HG02970 (cell line): ENCODE data around the gene DPYD.

Experiments used
- ATAC-seq: cut with Tn5 transposase; IDR thresholded peaks from one replicate; pipeline ENCODE4 v1.9.1; 2021; ENCODE audit warnings: mild to moderate bottlenecking, moderate library complexity, moderate number of reproducible peaks; ENCODE audit not compliant: unreplicated experiment, low FRiP score

Gene DPYD

DNA sequence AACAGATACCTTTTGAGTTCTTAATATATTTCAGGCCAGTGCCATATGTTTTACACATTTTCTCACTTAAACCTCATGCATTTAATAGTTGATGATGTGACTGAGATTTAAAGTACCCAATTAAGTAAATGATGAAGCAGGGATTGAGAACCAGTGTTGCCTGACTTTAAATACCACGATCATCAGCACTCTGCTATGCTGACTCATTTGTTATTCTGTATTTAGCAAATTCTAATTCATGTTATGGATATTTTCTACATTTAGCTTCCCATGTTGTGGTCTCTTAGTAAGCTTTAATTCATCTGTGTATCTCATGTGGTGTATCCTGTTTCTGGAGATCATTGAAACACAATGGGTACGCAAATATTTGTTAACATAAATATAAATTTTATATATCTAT, 836.3 kb downstream of the DPYD start:
- ATAC-seq = no peak

DNA sequence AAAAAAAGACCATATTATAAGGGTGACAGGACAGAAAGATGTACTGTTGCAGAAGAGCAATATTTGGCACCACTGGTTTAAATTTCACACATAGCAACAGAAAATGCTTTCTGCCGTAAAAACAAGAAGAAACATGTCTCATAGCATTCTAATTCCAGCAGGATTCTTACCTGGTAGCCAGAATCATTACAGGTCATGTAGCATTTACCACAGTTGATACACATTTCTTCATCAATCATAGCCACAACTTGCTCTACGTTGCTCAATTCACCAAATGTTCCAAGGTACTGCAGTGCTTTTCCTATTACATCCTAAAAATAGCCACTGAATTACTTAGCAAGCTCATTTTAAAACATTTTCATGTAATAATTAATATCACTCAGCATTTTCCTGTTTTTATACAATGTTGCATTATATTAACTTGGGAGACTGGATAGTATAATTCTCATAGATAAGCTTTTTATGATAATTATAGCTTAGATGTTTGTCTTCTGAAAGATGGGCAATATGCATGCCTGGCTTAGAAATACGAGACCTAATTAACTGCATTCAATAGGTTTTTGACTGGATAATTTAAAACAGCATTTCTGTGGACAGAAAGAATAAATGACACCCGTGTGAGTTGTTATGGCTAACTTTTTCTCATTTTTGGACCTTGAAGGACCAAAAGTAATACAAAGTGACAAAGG, 838.5 kb downstream of the DPYD start:
- no peak for ATAC-seq

DNA sequence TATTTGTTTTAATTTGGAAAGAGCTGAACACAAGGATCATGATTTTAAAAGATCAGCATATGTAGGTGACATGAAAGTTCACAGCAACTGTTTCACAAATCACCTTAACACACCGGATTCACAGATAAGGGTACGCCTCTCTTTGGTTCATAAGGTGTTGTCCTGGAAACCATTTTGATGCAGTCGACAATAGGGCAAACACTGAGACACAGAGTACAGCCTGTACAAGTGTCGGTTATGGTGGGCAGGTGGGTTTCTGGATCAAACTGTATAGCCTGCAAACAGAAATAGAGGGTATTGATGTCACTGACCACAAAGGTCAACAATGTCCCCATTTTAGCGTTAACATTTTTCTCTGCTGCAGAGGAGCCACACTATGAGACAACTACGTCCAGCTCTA, 842.0 kb downstream of the DPYD start:
- ATAC-seq = no peak

DNA sequence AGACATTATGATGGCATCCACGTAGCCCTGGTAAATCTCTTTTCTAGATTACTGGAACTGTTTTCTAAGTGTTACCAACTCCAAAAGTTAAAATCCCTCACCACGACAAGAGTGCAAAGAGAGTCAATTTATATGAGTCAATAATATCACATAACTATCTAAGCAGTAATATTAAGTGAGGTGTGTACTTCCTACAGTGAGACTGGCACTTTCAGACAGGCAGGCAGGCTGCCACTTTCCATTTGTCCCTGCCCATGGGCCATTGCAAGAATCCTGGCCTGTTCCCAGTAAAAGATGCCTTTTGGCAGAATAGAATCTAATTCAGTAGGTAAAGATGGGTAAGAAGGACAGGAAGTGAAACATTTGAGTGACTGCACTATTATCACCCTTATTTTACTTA, 843.6 kb downstream of the DPYD start:
- no peak for ATAC-seq

DNA sequence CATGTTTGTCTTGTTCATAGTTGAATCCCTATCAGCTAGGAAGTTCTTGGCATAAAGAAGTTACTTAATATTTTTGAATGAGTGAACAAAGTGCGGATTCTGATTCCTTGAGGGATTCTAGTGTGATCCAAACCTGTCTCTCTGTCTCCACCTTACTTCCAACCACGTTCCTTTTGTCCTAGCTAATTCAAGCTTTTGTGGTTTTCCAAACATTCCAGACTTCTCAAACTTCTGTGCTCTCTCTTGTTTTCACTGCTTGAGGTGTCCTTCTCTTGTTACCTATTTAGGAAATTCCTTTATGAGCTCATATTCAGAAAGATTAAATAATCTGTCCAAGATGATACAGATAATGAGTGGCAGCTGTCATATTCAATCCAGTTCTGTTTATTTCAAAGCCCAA, 846.1 kb downstream of the DPYD start:
- no peak for ATAC-seq

DNA sequence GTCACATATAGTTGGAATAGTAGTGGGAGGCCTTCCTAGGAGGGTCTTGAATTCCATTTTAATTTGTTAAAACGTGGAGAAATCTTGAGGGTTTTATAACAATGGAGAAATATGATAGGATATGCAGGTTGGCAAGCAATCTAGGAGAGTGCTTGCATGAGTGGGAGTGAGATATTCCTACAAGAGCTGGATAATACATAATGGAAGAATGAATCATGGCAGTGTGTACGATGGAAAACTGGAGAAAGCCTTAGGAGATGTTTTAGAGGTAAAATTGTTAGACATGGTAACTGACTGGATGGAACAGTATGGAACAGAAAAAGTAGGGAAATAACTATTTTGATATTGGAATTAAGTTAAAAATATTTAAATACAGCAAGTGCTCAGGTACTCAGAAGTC, 846.9 kb downstream of the DPYD start:
- no peak for ATAC-seq

DNA sequence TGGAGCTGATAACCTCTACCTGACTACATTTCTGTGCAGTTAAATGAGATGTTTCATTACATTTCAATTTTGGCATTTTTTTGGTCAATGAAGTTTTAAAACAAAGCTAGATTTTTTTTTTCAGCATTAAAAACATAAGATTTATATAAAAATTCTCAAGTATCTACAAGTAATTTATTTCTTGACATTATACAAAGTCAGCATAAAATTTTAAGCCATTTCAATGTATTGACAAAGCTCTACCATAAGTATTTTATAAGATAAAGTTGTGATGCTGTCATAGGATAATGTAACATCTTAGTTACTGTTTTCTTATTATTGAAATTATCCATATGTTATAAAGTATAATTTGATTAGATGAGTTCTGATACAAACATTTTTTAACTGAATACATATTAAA, 847.7 kb downstream of the DPYD start:
- ATAC-seq = no peak

DNA sequence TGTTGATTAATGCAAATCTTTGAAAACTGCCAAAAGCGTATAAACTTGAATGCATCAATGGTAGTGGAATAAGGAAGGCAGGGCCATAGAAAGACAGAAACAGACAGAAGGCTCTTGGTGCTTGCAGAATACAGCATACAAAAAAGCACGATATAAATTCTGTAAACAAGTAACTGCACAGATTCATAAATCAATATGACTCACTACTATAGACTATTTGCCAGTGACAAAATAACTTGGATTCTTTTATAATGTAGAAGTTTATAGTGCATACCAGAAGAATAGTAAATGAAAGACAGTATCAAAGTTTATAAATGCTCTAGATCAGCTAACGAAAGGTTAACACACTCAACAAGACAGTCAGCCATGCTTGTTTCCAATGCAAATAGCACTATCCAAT, 849.7 kb downstream of the DPYD start:
- no peak for ATAC-seq

DNA sequence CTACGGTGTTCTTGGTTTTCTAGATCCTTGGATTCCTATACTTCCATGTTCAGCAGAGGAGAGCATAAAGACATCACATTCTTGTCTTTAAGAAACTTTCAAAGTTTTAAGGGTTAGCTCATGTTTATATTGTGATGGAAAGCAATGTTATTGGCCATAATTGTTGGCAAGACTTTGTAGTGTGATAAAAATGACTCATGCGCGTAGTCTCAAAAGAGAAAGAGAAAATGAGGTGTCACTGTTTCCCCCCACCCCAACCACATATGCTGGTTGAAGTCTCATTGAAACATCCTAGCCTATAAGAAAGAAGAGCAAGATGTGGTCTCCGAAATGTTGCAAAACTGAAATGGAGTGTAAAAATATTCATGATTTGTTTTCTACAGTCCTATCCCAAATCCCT, 850.5 kb downstream of the DPYD start:
- ATAC-seq = no peak

DNA sequence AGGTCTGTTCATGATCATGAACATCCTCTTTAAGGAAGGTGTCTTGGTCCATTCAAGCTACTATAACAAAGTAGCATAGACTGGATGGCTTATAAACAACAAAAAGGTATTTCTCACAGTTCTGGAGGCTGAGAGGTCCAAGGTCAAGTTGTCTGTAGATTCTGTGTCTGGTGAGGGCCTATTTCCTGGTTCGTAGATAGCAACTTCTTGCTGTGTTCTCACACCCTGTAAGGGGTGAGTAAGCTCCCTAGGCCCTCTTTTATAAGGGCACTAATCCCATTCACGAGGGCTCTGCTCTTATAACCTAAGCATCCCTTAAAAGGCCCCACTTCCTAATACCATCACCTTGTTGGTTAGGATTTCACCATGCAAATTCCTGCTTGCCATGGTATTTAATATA, 851.5 kb downstream of the DPYD start:
- no peak for ATAC-seq

DNA sequence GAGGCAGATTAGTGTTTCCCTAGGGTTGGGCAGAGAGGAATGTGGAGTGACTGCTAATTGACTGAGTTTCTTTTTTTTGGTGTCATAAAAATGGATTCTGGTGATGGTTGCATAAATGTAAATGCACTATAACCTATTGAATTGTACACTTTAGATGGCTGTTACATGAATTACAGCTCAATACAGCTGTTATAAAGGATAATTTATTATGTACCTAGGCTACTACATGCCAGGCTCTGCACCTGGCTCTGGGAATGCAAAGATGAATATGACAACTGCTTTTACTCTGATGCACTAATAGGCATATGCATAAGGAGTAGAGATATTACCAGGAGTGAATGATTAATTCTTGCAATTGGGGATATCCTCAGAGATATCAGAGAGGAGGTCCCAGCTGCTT, 854.0 kb downstream of the DPYD start:
- ATAC-seq = no peak

DNA sequence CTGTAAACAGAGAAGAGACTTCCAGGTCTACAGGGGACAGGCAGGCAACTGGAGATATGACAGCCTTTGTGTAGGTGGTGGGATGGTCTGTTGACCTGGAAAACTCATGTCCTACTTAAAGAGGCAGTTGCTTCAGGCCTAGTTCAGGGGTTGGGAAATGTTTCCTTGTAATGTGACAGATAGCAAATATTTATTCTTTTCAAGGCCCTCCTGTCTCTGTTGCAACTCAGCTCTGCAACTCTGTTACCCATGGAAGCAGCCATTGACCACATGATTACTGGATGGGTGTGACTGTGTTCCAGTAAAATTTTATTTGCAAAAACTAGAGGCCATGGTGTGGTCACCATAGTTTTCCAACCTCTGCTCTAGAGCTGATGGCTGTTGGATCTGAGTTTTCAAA, 857.3 kb downstream of the DPYD start:
- ATAC-seq = no peak

DNA sequence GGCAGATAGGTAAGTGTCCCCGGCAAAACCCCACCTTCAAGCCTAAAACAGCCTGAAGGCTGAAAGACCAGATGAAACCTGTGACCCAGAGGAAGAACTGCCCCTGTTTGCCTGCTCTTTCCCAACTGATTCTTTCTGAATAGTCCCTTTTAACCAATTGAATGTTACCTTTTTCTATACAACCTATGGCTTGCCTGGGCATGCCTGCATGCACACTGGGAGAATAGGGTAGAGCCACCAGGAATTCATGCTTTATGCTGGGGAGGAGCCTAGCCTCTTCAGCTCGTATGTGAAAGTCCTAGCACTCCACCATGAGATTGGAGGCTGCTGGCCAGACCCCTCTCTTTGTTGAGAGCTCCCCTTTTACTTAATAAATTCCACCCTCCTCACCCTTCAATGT, 859.2 kb downstream of the DPYD start:
- ATAC-seq = no peak

DNA sequence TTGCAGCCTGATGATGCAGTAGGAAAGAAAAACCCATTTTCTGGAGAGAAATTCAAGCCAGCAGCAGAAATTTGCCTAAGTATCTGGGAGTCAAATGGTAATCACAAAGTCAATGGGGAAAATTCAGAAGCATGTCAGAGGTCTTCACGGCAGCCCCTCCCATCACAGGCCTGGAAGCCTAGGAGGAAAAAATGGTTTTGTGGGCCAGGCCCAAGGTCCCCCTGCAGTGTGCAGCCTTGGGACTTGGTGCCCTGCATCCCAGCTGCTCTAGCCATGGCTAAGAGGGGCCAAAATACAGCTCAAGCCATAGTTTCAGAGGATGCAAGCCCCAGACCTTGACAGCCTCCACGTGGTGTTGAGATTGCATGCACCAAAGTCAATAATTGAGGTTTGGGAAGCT, 864.4 kb downstream of the DPYD start:
- ATAC-seq = no peak

DNA sequence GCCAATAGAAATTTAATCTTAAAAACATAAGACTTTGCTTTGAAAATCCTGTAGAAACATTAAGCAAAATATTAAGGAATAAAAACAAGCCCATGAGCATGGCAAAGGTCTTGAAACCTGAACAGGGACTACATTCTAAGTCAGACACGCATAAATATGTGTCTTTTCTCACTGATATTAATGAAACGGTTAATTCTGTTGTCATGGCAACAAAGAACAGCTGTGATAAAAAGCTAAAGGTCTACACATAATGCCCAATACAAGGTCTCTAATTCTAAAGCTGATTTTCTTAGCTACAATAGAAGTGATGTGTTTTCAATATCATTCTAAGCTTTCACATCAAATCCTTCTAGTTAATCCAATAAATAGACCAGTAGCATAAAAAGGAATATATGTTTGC, 867.6 kb downstream of the DPYD start:
- no peak for ATAC-seq

DNA sequence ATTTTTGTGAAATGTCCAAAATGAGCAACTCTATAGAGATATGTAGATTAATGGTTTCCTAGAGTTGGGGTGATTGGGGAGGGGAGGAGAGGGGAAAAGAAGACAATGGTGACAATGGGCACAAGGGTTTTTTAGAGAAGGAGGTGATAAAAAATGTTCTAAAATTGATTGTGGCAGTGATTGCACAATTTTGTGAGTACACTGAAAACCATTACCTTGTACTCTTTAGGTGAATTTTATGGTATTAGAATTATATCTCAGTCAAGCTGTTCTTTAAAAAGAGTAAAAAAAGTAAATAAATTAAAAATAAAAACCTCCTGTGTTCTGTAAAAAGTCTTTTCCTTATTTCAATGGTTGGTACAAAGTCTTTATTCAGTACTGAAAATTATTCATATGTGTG, 869.0 kb downstream of the DPYD start:
- no peak for ATAC-seq

DNA sequence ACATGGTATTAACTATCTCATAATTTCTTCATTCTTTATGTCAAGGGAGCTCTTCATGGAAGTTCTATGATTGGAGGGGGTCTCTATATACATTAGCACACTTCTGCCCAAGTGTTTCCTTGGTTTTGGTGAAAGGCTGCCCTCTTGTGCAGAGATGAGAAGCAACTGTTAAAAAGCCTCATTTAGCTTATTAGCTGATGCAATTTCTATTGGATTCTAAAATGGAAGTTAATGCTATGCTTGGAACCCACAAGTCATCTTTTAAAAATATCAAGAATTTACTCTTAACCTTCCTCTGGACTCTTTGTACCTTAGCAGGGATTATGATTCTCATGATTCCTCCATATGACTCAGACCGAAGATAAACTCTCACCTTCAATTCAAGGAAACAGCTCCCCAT, 870.3 kb downstream of the DPYD start:
- no peak for ATAC-seq

DNA sequence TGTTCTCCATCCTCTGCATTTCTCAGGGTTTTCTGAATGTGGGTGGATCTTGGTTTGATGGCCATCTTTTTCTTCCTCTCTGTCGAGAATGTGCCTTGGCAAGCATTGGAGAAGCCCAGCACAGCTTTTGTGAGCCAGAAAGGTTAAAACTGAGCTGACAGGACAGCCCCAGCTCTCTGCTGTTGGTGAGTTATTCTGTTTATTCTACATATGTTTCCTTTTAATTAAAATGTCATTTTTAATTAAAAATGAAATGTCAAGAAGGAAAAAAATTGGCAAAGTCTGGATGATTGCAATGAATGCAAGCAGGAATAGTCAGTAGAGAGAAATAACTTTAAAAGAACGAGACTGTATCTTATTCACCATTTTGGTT, 873.4 kb downstream of the DPYD start:
- ATAC-seq = no peak

DNA sequence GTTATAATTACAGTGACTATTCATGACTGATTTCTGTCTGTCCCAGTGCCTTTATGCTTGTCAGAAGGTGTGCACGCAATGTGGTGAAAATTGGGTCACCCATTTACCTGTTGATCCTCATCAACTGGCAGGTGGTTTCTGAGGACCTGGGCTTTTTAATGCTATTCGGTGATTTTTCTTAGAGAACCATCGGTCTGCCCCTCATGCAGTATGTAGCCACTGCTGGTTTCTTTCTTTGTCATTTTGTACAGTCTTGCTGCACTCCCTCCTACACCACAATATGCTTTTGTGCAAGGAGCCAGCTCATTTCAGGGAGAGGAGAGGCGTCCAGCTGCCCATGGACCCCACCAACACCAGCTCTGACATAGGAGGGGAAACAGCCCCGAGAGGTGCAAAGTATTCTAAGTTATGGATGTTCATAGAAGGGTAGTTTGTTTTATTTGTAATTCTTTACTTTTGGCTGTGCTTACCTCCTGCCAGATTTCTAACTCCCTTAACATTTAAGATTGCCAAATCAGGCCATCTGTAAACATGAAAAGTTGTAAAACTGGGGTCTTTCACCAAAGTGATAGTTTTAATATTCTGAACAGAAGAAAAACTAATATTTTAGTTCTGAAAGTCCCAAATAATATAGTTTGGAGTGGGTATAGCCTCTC, 873.9 kb downstream of the DPYD start:
- no peak for ATAC-seq

DNA sequence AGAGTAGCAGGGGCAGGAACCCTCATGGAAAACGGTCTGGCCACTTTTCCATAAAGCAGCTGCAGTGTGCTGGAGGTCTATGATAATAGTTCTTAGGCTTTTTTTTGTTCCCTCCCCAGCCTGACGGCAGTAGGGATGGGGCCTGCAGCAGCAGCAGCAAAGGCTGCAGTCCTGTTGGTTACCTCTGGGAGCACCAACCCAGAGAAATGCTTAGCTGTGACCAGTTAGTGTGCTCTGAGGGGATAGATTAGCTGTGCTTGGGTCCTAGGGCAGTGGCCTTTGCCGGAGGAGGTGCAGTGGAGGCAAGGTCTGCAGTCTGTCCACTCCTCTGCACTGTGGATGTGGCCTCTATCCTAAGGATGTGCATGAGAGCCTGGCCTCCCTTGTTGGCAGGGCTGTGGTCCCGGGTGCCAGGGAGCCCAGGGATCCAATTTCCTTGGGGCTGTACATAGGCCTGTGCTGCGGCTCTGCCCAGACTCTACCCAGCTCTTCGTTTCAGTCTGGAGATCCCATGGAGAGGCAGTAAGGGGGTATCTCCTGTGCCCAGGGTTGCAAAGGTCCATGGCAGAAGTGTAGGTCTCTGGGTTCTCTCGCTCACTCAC, 876.6 kb downstream of the DPYD start:
- no peak for ATAC-seq

DNA sequence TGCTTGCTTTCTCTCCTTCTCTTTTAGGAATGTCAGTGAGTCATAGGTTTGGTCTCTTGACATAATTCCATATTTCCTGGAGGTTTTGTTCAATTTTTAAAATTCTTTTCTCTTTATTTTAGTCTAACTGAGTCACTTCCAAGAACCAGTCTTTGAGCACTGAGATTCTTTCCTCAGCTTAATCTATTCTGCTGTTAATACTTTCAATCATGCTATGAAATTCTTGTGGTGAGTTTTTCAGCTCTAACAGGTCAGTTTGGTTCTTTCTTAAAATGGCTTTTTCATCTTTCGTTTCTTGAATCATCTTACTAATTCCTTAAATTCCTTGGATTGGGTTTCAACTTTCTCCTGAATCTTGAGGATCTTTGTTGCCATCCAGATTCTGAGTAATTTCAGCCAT, 878.3 kb downstream of the DPYD start:
- no peak for ATAC-seq

DNA sequence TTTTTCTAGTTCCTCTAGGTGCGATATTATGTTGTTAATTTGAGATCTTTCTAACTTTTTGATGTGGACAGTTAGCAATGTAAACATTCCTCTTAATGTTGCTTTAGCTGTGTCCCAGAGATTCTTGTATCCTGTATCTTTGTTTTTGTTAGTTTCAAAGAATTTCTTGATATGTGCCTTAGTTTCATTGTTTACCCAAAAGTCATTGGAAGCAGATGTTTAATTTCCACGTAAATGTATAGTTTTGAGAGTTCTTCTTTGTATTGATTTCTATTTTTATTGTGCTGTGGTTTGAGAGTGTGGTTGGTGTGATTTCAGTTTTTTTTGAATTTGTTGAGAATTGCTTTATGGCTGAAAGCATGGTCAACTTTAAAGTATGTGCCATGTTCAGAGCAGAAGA, 879.8 kb downstream of the DPYD start:
- no peak for ATAC-seq
